WTC11 (cell line): ENCODE results near the gene RPS15. TPM values are rescaled to one million over a fixed set of nuclear protein-coding genes. Genes with fewer than 3 reads are reported as not detected.

Experiments used
- AFF4 ChIP-seq: sonication (generic); formaldehyde crosslinking; IDR thresholded peaks from 2 replicates; pipeline ENCODE4 v1.8.1; 2023; ENCODE audit warnings: mild to moderate bottlenecking, missing genetic modification reagents, borderline replicate concordance
- AR ChIP-seq: fragments of 250-450 bp; sonication (Bioruptor Pico); IDR thresholded peaks from 2 replicates; pipeline ENCODE4 v1.9.0; 2021; ENCODE audit warnings: mild to moderate bottlenecking
- ATF1 ChIP-seq: sonication (generic); formaldehyde crosslinking; IDR thresholded peaks from 2 replicates; pipeline ENCODE4 v1.8.1; 2023; ENCODE audit warnings: mild to moderate bottlenecking, moderate library complexity, missing genetic modification reagents
- ELF4 ChIP-seq: sonication (generic); formaldehyde crosslinking; IDR thresholded peaks from 2 replicates; pipeline ENCODE4 v1.8.1; 2022; ENCODE audit warnings: low read depth, mild to moderate bottlenecking, moderate library complexity, missing genetic modification reagents
- ESRRA ChIP-seq: sonication (generic); formaldehyde crosslinking; IDR thresholded peaks from 2 replicates; pipeline ENCODE4 v1.8.1; 2022; ENCODE audit warnings: mild to moderate bottlenecking, missing genetic modification reagents, borderline replicate concordance
- FOXJ3 ChIP-seq: sonication (generic); formaldehyde crosslinking; IDR thresholded peaks from 2 replicates; pipeline ENCODE4 v1.9.0; 2021; ENCODE audit warnings: missing genetic modification reagents, mild to moderate bottlenecking, borderline replicate concordance
- FOXP1 ChIP-seq: sonication (generic); formaldehyde crosslinking; IDR thresholded peaks from 2 replicates; pipeline ENCODE4 v1.8.0; 2022; ENCODE audit warnings: missing genetic modification reagents, mild to moderate bottlenecking, moderate library complexity, borderline replicate concordance
- GRHL2 ChIP-seq: fragments of 250-450 bp; sonication (Bioruptor Pico); IDR thresholded peaks from 2 replicates; pipeline ENCODE4 v1.8.0; 2022; ENCODE audit warnings: mild to moderate bottlenecking, moderate library complexity; ENCODE audit not compliant: insufficient replicate concordance, severe bottlenecking
- HMGXB4 ChIP-seq: sonication (generic); formaldehyde crosslinking; IDR thresholded peaks from 2 replicates; pipeline ENCODE4 v1.8.1; 2023; ENCODE audit warnings: mild to moderate bottlenecking, moderate library complexity, missing genetic modification reagents
- IRF2 ChIP-seq: sonication (generic); formaldehyde crosslinking; IDR thresholded peaks from 2 replicates; pipeline ENCODE4 v1.8.0; 2022; ENCODE audit warnings: low read depth, missing genetic modification reagents, borderline replicate concordance
- KAT7 ChIP-seq: sonication (generic); formaldehyde crosslinking; IDR thresholded peaks from 2 replicates; pipeline ENCODE4 v1.8.1; 2023; ENCODE audit warnings: missing genetic modification reagents, mild to moderate bottlenecking, borderline replicate concordance
- NR2C2 ChIP-seq: sonication (generic); formaldehyde crosslinking; IDR thresholded peaks from 2 replicates; pipeline ENCODE4 v1.8.0; 2022; ENCODE audit warnings: mild to moderate bottlenecking, missing genetic modification reagents
- PRRX2 ChIP-seq: fragments of 250-450 bp; sonication (Bioruptor Pico); IDR thresholded peaks from 2 replicates; pipeline ENCODE4 v1.8.0; 2021; ENCODE audit warnings: mild to moderate bottlenecking
- RORB ChIP-seq: fragments of 250-450 bp; sonication (Bioruptor Pico); IDR thresholded peaks from 2 replicates; pipeline ENCODE4 v1.9.0; 2021; ENCODE audit warnings: mild to moderate bottlenecking
- TEAD4 ChIP-seq: sonication (generic); formaldehyde crosslinking; IDR thresholded peaks from 2 replicates; pipeline ENCODE4 v1.8.0; 2022; ENCODE audit warnings: mild to moderate bottlenecking, missing genetic modification reagents
- USF2 ChIP-seq: sonication (generic); formaldehyde crosslinking; IDR thresholded peaks from 2 replicates; pipeline ENCODE4 v1.8.1; 2023; ENCODE audit warnings: mild to moderate bottlenecking, missing genetic modification reagents, moderate library complexity
- ZBTB21 ChIP-seq: sonication (generic); formaldehyde crosslinking; IDR thresholded peaks from 2 replicates; pipeline ENCODE4 v1.8.1; 2023; ENCODE audit warnings: mild to moderate bottlenecking, missing genetic modification reagents, borderline replicate concordance
- ZNF219 ChIP-seq: sonication (generic); formaldehyde crosslinking; IDR thresholded peaks from 2 replicates; pipeline ENCODE4 v1.8.0; 2023; ENCODE audit warnings: missing genetic modification reagents, mild to moderate bottlenecking, borderline replicate concordance
- ZNF232 ChIP-seq: sonication (generic); formaldehyde crosslinking; IDR thresholded peaks from 2 replicates; pipeline ENCODE4 v1.8.0; 2022; ENCODE audit warnings: mild to moderate bottlenecking, missing genetic modification reagents
- ZNF671 ChIP-seq: fragments of 250-450 bp; sonication (Bioruptor Pico); IDR thresholded peaks from 2 replicates; pipeline ENCODE4 v1.8.0; 2021; ENCODE audit warnings: mild to moderate bottlenecking
- ZSCAN18 ChIP-seq: fragments of 250-450 bp; sonication (Bioruptor Pico); IDR thresholded peaks from 2 replicates; pipeline ENCODE4 v2.1.2; 2022; ENCODE audit warnings: mild to moderate bottlenecking, moderate library complexity
- total RNA-seq: library from RNA; stranded (reverse); gene quantifications from 3 replicates; pipeline ENCODE4 v1.2.3, GENCODE V29; 2021
- TF ChIP-seq, protein P1 (sequence below): sonication (generic); formaldehyde crosslinking; IDR thresholded peaks from 2 replicates; pipeline ENCODE4 v1.8.1; 2023; ENCODE audit warnings: mild to moderate bottlenecking, missing genetic modification reagents
- TF ChIP-seq, protein P2 (sequence below): sonication (generic); formaldehyde crosslinking; IDR thresholded peaks from 2 replicates; pipeline ENCODE4 v1.8.0; 2022; ENCODE audit warnings: mild to moderate bottlenecking, missing genetic modification reagents
- TF ChIP-seq, protein P3 (sequence below): sonication (generic); formaldehyde crosslinking; IDR thresholded peaks from 2 replicates; pipeline ENCODE4 v1.8.0; 2022; ENCODE audit warnings: mild to moderate bottlenecking, missing genetic modification reagents

The RPS15 gene
- total RNA-seq, 1 experiment from 2014 or later, result 1,932 TPM

- TF ChIP-seq ZBTB21 (CRISPR knock-in tag) (no peak), TEAD4 (CRISPR knock-in tag) (no peak), ZSCAN18 (CRISPR knock-in tag) (no peak), ELF4 (CRISPR knock-in tag) (no peak), ZNF671 (CRISPR knock-in tag) (no peak), USF2 (CRISPR knock-in tag) (no peak), GRHL2 (CRISPR knock-in tag) (no peak), FOXP1 (0 out of 2 replicates have a peak, but pooled peaks have one; percentile 48), ZNF219 (no peak), AFF4 (CRISPR knock-in tag) (no peak), NR2C2 (CRISPR knock-in tag) (no peak), KAT7 (no peak), IRF2 (CRISPR knock-in tag) (no peak), AR (CRISPR knock-in tag) (no peak), ZNF232 (CRISPR knock-in tag) (no peak), FOXJ3 (CRISPR knock-in tag) (no peak), PRRX2 (no peak), ATF1 (0 out of 2 replicates have a peak, but pooled peaks have one; percentile 31), HMGXB4 (CRISPR knock-in tag) (peak; percentile 69; the same call in 1 of the 2 replicates), RORB (no peak), ESRRA (no peak)
- TF ChIP-seq, protein P1, sequence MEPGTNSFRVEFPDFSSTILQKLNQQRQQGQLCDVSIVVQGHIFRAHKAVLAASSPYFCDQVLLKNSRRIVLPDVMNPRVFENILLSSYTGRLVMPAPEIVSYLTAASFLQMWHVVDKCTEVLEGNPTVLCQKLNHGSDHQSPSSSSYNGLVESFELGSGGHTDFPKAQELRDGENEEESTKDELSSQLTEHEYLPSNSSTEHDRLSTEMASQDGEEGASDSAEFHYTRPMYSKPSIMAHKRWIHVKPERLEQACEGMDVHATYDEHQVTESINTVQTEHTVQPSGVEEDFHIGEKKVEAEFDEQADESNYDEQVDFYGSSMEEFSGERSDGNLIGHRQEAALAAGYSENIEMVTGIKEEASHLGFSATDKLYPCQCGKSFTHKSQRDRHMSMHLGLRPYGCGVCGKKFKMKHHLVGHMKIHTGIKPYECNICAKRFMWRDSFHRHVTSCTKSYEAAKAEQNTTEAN (CRISPR knock-in tag), result no peak
- TF ChIP-seq, protein P2, sequence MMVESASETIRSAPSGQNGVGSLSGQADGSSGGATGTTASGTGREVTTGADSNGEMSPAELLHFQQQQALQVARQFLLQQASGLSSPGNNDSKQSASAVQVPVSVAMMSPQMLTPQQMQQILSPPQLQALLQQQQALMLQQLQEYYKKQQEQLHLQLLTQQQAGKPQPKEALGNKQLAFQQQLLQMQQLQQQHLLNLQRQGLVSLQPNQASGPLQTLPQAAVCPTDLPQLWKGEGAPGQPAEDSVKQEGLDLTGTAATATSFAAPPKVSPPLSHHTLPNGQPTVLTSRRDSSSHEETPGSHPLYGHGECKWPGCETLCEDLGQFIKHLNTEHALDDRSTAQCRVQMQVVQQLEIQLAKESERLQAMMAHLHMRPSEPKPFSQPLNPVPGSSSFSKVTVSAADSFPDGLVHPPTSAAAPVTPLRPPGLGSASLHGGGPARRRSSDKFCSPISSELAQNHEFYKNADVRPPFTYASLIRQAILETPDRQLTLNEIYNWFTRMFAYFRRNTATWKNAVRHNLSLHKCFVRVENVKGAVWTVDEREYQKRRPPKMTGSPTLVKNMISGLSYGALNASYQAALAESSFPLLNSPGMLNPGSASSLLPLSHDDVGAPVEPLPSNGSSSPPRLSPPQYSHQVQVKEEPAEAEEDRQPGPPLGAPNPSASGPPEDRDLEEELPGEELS (CRISPR knock-in tag), result no peak
- TF ChIP-seq, protein P3, sequence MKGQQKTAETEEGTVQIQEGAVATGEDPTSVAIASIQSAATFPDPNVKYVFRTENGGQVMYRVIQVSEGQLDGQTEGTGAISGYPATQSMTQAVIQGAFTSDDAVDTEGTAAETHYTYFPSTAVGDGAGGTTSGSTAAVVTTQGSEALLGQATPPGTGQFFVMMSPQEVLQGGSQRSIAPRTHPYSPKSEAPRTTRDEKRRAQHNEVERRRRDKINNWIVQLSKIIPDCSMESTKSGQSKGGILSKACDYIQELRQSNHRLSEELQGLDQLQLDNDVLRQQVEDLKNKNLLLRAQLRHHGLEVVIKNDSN (CRISPR knock-in tag), result no peak
Observed at GRCh38 chr19:1401138-1401888, 36.9 kb upstream of the RPS15 start, which contains the start of gene GAMT (continued).
